SK-N-SH treated with all-trans-retinoic acid at 6 μM for 48 hours (cell line): Measurements from ENCODE around the gene CAPRIN1.

Experiments used
- RARB ChIP-seq: fragments of 250-450 bp; sonication (Bioruptor Pico); IDR thresholded peaks from 2 replicates; pipeline ENCODE4 v1.8.0; 2021; ENCODE audit warnings: mild to moderate bottlenecking, moderate library complexity
- TF ChIP-seq, protein P1 (sequence below): fragments of 250-450 bp; sonication (Bioruptor Pico); IDR thresholded peaks from 2 replicates; pipeline ENCODE4 v1.8.0; 2020; ENCODE audit warnings: mild to moderate bottlenecking, moderate library complexity, borderline replicate concordance

DNA sequence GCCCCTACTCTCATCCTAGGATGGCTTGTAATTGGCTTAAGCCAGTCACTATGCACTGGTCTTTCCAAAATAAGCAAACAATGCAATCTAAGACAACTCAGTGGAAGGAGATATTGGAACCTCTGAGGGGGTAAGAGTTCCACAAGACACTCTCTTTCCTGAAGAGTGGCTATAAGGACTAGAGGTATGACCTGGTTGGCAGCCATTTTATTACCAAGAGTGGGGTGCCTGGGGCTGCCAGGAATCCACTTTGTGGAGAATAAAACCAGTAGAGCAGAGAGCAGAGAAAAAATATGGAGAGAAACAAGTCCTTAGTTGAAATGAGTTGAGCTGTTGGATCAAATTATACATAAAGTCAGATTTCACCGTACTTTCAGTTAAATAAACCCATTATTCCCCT is 38.8 kb upstream of the CAPRIN1 start:
- TF ChIP-seq RARB (CRISPR knock-in tag): no peak
- TF ChIP-seq, protein P1, sequence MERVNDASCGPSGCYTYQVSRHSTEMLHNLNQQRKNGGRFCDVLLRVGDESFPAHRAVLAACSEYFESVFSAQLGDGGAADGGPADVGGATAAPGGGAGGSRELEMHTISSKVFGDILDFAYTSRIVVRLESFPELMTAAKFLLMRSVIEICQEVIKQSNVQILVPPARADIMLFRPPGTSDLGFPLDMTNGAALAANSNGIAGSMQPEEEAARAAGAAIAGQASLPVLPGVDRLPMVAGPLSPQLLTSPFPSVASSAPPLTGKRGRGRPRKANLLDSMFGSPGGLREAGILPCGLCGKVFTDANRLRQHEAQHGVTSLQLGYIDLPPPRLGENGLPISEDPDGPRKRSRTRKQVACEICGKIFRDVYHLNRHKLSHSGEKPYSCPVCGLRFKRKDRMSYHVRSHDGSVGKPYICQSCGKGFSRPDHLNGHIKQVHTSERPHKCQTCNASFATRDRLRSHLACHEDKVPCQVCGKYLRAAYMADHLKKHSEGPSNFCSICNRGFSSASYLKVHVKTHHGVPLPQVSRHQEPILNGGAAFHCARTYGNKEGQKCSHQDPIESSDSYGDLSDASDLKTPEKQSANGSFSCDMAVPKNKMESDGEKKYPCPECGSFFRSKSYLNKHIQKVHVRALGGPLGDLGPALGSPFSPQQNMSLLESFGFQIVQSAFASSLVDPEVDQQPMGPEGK: no peak
